ENCODE results near the gene BCAR1.

The BCAR1 gene

DNA sequence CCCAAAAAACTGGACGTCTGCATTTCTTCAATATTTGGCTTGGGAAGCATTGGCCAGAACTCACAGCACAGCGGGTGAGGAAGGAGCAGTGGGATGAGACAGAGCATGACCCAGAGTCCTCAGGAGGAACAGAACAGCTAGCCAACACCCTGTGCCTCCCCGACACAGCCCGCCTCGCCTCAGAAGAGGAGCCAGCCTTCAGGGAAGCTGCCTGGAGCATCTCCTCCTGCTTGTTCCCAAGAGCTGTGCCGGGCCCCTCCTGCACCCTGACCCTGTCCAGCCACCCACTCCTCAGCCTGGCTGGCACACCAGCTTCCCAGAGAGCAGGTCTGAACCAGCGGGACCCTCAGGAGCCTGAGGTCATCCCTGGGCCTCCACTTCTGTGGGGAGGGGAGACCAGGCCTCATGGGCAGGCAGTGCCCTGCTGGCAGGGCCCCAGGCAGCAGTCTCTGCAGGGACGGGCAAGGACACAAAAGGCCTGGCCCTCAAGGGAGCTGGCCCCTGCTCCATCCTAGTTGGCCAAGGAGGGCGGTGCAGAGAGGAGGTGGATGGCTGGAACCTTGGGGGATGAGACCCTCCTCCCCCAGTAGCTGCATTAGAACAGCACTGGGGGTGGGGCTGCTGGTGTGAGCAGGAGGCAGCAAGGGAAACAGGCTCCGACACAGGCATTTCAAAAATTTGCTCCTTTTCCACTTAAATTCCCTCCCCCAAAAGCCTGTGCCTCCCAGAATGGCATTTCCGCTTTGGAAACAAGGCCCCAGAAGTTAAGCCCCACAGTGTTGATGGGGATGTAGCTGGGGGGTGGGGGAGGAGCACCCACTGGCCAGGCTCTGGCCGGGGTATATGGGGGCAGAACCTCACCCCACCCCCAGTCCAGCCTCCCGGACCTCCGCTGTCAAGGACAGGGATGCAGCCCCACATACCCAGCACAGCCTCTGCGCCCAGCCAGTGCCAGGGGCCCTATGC is 1.8 kb upstream of the BCAR1 start:
- TF ChIP-seq GATA1 (IDR thresholded peaks at IDR 0.05; ENCODE audit: low read depth, low read length), result no peak
- no peak for TF ChIP-seq POLR2A (IDR thresholded peaks at IDR 0.05; ENCODE audit: low read length)
- DNase-seq, result no peak

DNA sequence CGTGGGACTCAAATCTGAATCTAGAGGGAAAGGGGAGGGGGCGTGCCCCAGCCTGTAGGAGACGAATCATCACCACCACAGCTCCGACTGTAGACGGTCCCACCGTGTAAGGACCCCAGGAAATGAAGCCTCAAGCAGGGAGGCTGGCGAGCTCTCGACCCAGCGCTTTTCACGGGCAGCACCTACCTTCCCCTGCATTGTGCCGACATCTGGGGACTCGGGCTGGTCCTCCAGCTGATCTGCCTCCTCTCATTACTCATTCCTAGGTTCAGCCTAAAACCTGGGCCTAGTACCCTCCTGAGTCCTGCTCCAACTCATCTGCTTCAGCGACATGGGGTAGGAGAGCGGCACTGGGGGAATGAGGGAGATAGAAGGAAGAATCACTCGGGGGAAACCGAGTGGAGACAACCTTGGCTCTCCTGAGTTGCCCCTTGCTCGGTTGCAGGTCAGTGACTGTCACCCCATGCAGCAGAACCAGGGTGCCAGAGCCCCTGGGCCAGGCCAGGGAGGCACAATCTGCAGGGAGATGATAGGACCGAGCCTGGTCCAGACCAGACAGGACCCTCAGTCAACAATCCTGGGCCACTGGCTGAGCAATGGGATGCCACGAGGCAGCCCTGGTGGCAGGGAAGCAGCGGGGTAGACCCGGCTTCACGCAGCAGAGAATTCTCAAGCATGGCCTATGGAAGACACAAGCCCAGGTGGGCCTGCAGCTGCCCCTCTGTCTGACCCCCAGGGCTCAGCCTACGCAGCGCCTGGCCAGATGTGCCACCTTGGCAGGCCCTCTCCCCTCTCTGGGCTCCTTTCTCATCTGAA is 833 bp upstream of the BCAR1 start:
- TF ChIP-seq POLR2A (IDR thresholded peaks at IDR 0.05; ENCODE audit: low read length), result no peak
- no peak for TF ChIP-seq GATA1 (IDR thresholded peaks at IDR 0.05; ENCODE audit: low read depth, low read length)
- DNase-seq, result no peak

DNA sequence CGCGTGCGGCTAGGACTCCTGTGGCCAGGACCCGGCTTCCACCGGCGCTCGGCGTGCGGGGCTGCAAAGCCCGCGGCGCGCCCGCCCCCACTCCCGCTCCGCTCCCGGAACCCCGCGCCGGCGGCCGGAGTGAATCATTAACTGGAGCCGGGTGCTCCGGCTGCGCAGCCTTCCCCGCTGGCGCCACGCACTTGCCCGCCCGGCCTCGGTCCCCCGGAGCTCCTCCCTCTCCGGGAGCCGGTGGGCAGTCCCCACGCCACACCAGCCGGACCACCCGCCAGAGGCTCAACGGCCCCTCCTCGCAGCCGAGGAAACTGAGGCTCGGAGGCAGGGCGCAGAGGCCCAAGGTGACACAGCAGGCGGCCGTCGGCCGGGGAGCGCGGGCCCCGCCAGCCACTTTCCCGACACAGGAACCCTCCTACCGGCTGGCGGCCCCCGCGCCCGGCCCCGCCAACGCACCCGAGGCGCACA is 580 bp downstream of the BCAR1 start:
- TF ChIP-seq POLR2A (IDR thresholded peaks at IDR 0.05; ENCODE audit: low read length) (peak; percentile 1), GATA1 (IDR thresholded peaks at IDR 0.05; ENCODE audit: low read depth, low read length) (no peak)
- peak; percentile 58 to 76 for DNase-seq

DNA sequence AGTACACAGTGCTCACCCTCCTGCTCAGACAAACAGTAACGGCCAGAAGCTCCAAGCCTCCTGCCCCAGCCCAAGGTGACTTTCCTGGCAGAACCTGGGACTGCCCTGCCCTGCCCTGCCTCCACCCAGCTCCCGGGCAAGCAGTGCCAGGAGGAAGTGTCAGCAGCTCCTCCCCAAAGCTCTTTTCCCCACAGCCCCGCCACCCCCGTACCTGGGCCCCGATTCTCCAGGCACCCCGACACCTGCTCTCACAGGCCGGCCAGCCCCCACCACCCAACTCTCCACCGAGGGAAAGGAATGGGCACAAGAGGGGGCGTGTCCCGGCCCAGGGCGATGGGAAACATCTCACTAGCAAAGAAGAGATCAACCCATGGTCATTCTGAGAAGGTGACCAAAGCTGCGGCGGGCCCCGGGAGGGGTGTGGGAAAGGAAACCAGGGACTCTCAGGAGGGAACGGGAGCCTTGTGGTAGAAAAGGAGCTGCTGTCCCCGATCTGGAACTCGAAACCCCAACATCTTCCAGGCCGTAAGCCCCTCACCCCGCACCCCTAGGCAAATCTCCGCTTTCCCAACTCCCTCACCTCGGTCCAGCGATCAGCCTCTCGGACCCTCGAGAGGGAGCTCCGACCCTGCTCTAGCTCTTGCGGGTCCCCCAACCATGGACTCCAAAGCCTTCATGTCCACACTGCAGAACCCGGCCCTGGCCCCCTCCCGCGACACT is 1.2 kb downstream of the BCAR1 start:
- peak; percentile 34 to 57 for DNase-seq
- TF ChIP-seq POLR2A (IDR thresholded peaks at IDR 0.05; ENCODE audit: low read length), result no peak
- no peak for TF ChIP-seq GATA1 (IDR thresholded peaks at IDR 0.05; ENCODE audit: low read depth, low read length)

DNA sequence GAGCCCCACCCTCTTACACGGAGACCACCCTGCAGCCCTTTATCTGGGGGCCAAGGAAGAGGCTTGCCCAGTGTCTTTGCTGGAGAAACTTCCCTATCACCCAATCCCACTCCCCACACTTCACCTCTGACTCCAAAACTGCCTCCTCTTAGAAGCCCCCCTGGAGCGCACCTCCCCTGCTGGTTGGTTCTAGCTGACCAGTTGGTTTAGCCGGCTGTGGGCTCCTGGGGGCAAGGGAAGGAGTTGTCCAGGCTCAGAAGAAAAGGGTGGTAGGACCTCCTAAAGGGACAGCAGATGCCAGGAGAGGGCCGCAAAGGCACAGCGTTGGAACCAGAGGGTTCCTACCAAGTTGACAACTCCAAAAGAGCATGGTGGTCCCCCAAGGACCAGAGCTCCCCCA is 2.0 kb downstream of the BCAR1 start:
- no peak for DNase-seq
- TF ChIP-seq GATA1 (IDR thresholded peaks at IDR 0.05; ENCODE audit: low read depth, low read length) (no peak), POLR2A (IDR thresholded peaks at IDR 0.05; ENCODE audit: low read length) (no peak)

DNA sequence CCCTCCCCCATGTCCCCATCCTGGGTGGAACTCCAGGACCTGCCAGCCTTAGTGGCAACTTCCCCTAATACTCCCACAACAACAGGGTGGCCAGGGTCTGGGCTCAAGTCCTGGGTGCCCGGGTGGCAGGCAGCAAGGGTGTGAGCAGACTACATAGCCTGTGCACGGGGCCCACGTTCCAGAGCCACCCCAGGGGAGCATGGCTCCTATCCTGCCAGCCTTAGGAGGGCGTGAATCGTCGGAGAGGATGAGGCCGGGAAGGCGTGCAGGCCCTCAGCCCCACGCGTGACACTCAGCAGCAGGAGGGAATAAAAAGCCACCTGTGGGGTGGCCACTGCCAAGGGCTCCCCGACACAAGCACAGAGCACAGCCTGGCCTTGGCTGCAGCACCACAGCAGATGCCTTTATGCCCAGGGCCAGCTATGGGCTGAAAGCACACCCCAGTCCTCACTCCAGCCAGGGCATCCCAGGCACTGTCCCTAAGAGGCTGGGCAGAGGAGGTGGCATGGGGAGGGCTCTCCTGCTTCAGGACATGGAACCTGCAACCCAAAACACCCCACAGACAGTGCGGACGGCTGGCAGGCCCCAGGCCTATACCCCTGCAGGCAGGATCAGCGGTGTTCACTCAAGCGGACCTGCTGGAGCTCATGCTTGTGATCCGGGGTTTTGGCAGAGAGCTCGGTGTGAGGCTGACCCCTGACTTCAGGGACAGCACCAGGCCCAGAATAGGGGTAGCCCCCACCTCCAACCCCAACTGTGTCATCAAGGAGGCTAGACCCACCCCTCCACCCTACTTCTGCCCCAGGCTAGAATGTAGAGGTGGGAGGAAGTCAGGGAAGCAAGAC is 2.7 kb downstream of the BCAR1 start:
- no peak for DNase-seq
- TF ChIP-seq POLR2A (IDR thresholded peaks at IDR 0.05; ENCODE audit: low read length), result no peak
- TF ChIP-seq GATA1 (IDR thresholded peaks at IDR 0.05; ENCODE audit: low read depth, low read length), result no peak

DNA sequence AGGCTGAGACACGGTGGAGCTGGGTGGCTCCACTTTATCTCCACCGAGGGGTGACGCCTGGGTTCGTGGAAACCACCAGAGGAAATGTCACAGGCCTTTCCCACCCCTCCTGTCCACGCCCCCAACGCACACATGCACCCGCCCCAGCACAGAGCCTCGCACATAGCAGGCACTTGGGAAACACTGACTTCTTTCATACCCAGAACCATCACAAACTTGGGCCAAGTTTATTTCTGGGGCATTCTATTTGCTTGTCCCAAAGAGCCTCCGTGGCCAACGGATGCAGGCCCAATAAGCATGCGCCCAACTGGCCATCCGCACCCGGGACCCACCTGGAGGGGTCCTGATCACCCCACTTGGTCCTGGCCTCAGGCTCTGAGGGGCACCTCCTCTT is 3.3 kb downstream of the BCAR1 start:
- no peak for TF ChIP-seq POLR2A (IDR thresholded peaks at IDR 0.05; ENCODE audit: low read length)
- no peak for TF ChIP-seq GATA1 (IDR thresholded peaks at IDR 0.05; ENCODE audit: low read depth, low read length)
- peak; percentile 73 to 82 for DNase-seq

DNA sequence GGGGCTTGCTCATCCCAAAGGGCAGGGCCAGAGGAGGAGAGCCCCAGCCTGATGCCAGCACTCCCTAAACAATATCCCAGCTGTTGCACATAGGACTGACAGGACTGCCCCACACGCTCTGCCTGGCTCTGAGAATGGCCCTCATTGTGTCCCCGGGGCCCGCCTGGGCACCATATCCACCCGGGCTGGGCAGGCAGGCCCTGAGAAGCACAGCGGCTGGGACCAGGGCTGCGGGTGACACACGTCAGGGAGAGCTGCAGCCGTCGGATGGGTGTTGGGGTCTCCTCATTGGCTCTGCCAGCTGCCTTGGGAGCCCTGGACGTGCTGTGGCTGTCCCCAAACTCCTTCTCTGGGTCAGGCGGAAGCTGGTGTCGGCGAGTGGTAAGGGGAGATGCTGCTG is 4.2 kb downstream of the BCAR1 start:
- TF ChIP-seq GATA1 (IDR thresholded peaks at IDR 0.05; ENCODE audit: low read depth, low read length) (no peak), POLR2A (IDR thresholded peaks at IDR 0.05; ENCODE audit: low read length) (no peak)
- DNase-seq, result no peak

DNA sequence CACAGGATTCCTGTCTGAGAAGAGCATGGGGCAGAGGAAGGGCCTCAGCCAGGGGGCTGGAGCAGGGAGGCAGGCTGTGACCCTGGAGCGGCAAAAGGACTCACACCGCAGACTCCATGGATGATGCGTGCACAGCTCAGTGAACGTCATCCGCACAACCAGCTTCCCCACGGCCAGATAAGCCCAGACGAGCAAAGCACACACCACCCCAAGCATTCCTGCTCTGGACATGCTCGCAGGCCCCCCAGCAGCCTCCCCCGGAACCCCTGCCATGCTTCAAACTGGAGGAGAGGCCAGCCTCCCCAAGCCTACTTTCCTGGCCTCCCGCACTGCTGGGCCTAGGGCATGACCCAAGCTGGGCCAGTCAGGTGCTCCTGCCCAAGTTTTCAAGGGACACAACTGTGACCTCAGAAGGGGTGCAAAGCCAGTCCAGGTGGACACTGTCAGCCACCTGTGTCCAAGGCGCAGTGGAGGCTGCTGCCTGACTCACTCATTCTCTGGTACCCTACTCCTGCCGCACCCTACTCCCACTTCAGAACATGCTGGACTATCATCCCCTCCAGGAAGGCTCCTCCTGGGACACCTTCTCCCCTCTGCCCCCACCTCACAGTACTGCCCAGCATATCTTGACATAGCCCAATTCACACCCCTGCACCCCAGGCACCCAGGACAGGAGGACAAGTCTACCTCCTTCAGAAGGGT is 4.8 kb downstream of the BCAR1 start:
- TF ChIP-seq GATA1 (IDR thresholded peaks at IDR 0.05; ENCODE audit: low read depth, low read length) (no peak), POLR2A (IDR thresholded peaks at IDR 0.05; ENCODE audit: low read length) (no peak)
- DNase-seq, result no peak

DNA sequence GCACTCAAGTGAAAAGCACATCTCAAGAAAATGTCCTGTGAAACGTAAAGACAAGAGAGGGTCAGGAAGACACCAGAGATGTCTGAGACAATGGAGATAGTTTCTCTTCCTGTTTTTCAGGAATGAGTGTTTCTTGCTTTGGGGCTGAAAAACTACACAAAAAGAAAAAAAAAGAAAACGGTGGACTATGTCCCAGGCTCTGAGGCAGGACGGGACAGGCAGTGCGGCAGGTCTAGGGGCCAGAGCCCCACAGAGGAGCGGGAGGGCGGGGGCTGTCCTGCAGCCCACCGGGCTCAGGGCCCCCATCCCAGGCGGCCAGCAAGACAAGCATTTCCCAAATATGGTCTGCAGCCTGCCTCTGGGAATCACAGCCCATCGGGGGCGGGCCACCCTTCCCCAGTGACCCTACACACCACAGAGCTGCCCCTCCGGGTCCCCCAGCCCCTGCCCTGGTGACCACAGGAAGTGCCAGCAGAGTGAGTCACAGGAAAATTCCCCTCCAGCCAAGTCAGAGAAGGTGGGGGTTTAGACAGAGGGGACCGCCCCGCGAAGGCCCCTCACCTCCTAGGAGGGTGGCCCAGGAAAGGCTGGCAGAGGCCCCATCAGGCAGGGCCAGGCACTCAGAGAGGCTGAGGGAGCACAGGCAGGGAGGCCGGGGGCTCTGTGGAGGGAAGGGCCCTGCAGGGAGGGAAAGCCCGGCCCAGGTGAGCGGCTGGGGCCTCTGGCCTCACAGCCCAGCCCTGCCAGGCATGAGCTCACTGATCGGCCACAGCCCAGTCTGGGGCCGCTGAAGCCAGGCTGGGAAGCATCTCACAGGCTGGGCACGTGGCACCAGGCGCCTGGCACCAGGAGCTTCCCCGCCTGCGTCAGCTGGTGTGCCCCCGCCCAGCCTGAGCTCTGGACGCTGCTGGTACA is 6.3 kb downstream of the BCAR1 start:
- no peak for TF ChIP-seq POLR2A (IDR thresholded peaks at IDR 0.05; ENCODE audit: low read length)
- DNase-seq, result no peak

DNA sequence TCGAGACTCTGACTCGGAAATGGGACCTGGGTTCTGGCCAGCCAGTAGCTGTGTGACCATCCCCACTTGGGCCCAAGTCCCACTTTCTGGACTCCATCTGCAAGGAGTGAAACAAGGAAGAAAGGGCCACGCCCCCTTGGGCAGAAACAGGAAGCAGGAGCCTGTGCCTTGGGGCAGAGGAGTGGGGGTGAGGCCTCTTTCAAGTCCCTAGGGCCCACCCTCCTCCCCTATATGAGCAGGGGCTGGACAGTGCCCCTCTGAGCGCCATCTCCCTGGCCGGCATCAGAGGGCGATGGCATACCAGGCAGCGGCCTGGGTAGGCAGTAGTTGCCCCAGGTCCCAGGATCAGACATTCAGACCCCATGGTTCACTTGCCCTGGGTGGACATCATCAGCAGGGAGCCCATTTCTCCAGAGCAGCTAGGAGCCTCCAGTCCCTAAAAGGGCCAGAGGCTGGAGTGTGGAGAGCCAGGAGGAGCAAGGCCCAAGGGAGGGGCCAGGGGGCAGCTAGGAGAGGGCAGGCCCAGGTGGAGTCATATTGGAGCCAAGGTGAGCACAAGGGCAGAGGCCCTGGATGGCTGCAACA is 7.1 kb downstream of the BCAR1 start:
- TF ChIP-seq GATA1 (IDR thresholded peaks at IDR 0.05; ENCODE audit: low read depth, low read length) (no peak), POLR2A (IDR thresholded peaks at IDR 0.05; ENCODE audit: low read length) (no peak)
- DNase-seq, result no peak
